HG03159 (cell line): Measurements from ENCODE around the gene DRG2.

Experiments used
- ATAC-seq: cut with Tn5 transposase; IDR thresholded peaks from one replicate; pipeline ENCODE4 v1.9.1; 2021; ENCODE audit warnings: mild to moderate bottlenecking, moderate library complexity; ENCODE audit not compliant: unreplicated experiment

Gene DRG2

GRCh38 chr17:18074566-18075272 lies 13.0 kb upstream of the DRG2 start:
- no peak for ATAC-seq

DNA sequence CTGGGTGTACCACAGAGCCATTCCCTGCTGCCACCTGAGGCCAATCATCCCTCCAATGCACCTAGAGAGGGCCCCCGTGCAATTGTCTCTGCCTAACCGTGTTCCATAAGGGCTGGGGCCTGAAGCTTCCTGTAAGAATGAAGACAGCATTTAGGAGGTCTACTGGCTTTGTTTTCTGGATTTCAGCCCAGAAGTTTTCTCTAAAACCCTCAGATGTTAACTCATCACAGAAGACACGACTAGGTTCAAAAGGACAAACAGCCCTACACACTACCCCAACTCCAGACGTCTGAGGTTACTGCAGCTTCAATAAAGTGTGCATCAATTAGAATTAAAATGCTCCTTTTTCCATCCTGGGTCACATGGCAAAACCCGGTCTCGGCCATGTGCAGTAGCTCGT lies 10.8 kb upstream of the DRG2 start:
- ATAC-seq, result no peak

DNA sequence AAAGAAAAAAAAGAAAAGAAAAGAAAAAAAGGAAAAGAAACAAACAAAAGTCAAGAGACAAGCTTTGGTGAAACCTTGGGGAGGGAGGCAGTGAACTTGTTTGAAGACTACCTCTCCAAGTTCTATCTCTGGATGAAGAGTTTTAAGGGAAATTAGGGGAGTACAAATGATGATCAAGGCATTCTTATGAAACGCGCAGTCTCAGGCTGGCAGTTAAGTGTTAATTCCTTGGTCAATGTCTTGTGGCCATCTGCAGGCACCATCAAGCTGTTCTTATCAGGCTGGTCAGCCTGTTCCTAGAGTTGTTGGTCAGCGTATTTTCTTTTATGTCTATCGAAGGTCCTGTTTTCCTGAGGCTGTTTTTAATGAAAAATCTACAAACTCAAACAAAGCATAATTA lies 8.2 kb upstream of the DRG2 start:
- ATAC-seq, result no peak

GRCh38 chr17:18084256-18084655 lies 3.5 kb upstream of the DRG2 start:
- no peak for ATAC-seq

GRCh38 chr17:18089613-18090012 lies 1.9 kb downstream of the DRG2 start:
- no peak for ATAC-seq

- no peak for ATAC-seq
These were observed 6.1 kb downstream of the DRG2 start for GRCh38 chr17:18093616-18094408.

GRCh38 chr17:18094409-18094807 lies 6.7 kb downstream of the DRG2 start:
- no peak for ATAC-seq

DNA sequence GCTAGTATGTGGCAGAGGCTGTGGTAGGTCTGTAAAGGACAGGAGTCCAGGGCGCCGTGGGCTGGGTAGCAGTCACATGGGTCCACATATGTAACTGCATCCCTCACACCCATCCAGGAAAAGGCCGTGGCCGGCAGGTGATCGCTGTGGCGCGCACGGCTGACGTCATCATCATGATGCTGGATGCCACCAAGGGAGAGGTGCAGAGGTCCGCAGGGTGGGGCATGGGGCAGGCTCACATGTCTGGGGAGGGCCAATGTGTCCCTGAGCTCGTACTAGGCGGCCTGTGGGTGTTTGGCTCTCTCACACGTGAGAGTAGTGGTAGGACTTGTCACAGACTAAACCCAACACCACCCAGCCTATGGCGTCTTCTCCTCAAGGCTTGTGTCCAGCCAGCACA lies 11.8 kb downstream of the DRG2 start:
- no peak for ATAC-seq

DNA sequence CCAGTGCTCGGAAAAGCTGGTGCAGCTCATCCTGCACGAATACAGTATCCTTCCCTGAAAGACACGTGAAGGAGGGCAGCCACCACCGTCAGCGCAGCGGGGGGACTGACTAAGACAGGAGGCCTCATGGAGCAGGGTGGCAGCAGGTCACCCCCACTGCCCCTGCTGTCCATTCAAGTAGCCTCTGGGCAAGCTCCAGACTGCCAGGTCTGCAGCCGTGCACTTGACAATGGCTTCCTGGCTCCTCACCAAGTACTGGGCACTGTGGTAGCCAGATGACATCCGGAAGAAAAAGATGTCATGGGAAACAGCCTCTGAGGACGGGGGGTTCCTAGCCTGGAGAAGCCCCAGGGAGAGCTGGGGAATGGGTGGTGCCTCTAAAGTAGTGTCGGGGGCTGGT lies 12.9 kb downstream of the DRG2 start:
- no peak for ATAC-seq

DNA sequence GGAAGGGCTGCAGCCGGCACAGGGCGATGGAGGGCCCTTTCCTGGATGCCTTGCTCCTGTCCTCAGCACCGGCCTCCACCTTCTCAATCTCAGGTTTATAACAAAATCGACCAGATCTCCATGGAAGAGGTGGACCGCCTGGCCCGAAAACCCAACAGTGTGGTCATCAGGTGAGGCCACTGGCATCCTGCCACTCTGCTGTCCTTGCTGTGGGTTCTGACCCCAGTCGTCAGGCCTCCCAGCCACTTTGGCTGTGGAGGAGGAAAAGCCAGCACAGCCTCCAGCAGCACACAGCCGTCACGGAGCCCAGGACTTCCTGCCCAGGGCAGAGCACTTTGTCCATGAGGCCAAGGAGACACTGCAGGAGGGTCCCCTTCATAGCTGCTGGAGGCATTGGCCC lies 14.1 kb downstream of the DRG2 start:
- no peak for ATAC-seq

DNA sequence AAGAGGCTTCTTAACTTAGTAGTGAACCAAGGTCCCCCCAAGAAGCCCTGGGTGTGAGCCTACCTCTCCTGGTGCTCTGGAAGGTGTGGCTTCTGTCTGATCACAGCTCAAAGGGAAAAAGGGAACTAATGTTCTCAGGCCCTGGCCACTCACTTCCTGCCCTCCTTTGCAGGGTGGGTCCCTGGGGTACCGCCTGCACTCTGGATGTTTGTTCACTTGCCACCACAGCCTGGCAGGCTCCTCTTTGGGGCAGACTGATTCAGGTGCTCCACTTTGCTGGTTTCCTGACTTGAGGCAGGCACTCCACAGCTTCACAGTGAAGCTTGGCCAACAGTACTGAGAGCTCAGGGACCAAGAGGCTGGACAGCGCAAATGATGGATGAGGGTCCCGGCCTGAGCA lies 14.9 kb downstream of the DRG2 start:
- no peak for ATAC-seq

DNA sequence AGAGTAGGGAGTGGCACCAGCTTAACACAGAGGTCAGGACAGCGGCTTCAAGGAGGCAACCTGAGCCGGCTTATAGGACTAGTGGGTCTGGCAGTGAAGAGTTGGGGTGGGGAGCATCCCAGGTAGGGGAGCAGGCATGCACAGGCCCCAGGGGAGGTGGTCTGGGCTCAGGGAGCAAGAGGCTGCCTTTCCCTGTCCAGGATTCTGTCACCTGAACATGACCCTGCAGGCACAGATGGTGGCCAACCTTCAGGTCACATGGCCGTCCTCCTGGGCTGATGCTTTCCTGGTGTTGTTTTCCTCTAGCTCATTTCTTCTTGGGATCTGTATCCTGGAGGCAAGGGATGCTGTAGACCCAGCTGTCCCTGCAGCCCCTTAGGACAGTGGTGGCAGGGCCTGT lies 17.3 kb downstream of the DRG2 start:
- no peak for ATAC-seq

GRCh38 chr17:18105595-18105994 lies 17.8 kb downstream of the DRG2 start:
- no peak for ATAC-seq

DNA sequence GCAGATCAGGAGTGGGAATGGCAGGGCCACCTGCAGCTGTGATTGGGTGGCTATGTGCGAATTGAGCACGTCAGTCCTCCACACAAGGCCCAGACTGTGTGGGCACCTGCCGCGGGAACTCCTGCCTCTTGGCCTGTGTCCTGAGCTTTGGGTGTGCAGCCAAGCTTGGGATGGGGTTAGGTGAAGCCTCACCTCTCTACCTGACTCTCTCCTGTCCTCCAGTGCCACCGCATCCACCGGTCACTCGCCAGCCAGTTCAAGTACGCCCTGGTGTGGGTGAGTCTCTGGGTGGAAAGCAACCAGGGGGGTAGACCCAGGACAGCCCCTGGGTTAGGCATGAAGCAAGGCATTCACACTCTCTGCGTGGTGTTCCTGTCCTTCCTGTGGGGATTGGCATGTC lies 18.5 kb downstream of the DRG2 start:
- ATAC-seq, result no peak

DNA sequence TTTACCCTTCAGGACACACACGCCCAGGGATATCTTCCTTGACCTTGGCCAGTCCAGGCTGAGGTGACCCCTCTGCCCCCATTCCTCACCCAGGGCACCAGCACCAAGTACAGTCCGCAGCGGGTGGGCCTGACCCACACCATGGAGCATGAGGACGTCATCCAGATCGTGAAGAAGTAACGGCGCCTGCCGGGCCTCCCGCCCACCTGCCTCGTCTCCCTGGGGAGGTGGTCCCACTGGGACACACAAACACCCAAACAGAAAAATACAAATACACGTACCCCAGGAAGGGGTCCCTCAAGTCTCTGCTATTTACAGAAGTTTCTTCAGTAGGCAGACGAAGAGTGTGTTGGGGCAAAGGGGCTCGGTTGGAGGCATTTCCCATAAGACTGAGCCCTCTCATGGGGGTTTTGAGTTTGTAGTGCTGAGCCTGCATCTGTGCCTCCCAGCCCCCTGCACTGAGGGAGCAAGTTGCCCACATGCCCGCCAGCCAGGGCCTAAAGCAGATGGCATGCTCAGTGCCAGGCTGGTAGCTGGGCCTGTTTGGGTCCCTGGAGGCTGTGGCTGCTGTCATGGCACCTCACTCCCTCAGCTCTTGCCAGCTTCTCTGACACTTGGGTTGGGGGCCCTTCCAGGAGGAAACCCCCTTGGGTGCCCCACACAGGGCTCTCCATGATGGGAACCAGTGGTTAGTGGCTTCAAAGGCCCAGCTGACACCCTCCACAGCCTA lies 19.5 kb downstream of the DRG2 start:
- no peak for ATAC-seq

- no peak for ATAC-seq
These were observed 20.2 kb downstream of the DRG2 start for GRCh38 chr17:18107971-18108370.

GRCh38 chr17:18108401-18109312 lies 20.9 kb downstream of the DRG2 start, which contains the start of gene MYO15A:
Gene MYO15A, plus strand, starts transcription at chr17:18108756. Its CDS starts 10,045 bp downstream, at chr17:18118801.
- ATAC-seq, result no peak

GRCh38 chr17:18109935-18110485 lies 22.3 kb downstream of the DRG2 start:
- ATAC-seq, result no peak

GRCh38 chr17:18110636-18111145 lies 22.9 kb downstream of the DRG2 start:
- ATAC-seq, result no peak

- ATAC-seq, result no peak
These were observed 23.7 kb downstream of the DRG2 start for GRCh38 chr17:18111330-18111971.
